ENCODE results near the gene ALG9.

ALG9 gene

DNA sequence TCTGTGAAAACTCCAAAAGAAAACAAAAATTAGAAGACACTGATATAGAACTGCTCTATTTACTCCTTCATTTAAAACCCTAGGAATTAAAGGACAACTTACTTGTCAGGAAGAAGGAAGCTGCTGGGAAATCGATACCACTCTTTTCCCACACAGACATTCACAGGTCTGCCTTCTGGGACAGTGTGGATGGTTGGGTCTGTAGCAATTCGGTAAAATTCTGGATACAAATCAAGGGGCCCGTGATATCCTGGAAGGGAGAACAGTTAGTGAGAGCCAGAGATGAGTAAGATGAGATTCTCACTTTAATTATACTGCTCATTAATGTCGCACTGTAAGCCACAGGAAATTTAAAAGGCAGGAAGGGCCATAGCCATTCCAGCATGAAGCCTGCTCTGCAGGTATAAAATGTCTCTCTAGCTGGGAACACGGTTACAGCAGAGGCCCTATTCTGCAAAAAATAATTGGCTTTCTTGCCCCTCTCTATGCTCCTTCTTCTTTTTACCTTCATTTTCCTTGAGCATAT lies 34.0 kb downstream of the ALG9 start:
- Histone ChIP-seq H3K4me3 (ENCODE audit: low read depth in 1 of 2, low read length in 1 of 2) (no peak overlapping the region), H3K9me3 (no peaks in the 10 kb centered on the region), H3K27me3 (no peaks in the 10 kb centered on the region), H3K4me1 (ENCODE audit: control insufficient read depth in 1 of 2, insufficient read depth in 1 of 2, low read depth in 1 of 2, low read length in 1 of 2) (peaks cover 3 to 4% of the 10 kb centered on the region in 2 experiments), H3K36me3 (peaks cover 21% of the 10 kb centered on the region), H3K27ac (no peak overlapping the region)
- TF ChIP-seq, protein P1, sequence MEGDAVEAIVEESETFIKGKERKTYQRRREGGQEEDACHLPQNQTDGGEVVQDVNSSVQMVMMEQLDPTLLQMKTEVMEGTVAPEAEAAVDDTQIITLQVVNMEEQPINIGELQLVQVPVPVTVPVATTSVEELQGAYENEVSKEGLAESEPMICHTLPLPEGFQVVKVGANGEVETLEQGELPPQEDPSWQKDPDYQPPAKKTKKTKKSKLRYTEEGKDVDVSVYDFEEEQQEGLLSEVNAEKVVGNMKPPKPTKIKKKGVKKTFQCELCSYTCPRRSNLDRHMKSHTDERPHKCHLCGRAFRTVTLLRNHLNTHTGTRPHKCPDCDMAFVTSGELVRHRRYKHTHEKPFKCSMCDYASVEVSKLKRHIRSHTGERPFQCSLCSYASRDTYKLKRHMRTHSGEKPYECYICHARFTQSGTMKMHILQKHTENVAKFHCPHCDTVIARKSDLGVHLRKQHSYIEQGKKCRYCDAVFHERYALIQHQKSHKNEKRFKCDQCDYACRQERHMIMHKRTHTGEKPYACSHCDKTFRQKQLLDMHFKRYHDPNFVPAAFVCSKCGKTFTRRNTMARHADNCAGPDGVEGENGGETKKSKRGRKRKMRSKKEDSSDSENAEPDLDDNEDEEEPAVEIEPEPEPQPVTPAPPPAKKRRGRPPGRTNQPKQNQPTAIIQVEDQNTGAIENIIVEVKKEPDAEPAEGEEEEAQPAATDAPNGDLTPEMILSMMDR (IDR thresholded peaks at IDR 0.05): no peak

DNA sequence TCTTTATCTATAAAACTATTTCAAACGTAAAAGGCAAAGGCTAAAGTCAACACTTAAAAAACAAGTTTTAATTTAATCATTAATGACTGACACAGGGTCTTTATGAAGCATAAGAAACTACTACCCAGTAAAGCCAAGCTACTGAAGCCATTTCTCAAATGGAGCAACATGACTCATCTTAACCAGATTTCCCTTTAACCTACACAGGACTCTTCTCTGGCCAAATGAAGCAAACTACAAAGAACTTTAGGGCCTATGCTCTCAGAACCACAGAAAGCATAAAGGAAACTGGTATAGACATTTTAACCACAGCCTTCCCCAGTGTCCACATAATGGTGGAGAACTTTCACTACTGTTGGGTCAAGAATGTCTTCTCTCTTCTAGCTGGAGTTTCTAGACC lies 34.7 kb downstream of the ALG9 start:
- H3K9me3 ChIP-seq: no peaks in the 10 kb centered on the region
- no peak overlapping the region for H3K27ac ChIP-seq
- peaks cover 3 to 4% of the 10 kb centered on the region in 2 experiments for H3K4me1 ChIP-seq (ENCODE audit: control insufficient read depth in 1 of 2, insufficient read depth in 1 of 2, low read depth in 1 of 2, low read length in 1 of 2)
- H3K27me3 ChIP-seq: no peaks in the 10 kb centered on the region
- TF ChIP-seq, protein P1 (IDR thresholded peaks at IDR 0.05): no peak
- H3K4me3 ChIP-seq (ENCODE audit: low read depth in 1 of 2, low read length in 1 of 2): no peak overlapping the region
- H3K36me3 ChIP-seq: peaks cover 21% of the 10 kb centered on the region

DNA sequence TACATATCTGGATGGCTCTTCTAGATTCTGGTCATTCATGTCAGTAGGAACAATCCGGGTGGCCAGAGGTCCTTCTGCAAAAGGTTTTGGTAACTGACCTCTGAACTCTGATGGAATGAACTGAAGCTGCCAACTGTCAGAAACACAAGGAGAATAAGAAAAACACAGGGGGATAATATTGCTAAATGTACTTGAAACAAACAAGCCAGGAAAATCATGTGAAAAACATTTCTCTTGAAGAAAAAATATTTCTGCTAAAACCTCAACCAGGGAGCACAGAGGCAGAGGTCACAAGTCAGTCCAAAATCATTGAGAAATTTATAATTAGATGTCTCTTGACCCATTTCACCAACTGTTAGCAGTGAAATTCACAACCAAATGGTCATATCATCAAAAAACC lies 35.2 kb downstream of the ALG9 start:
- H3K27ac ChIP-seq: no peak overlapping the region
- TF ChIP-seq, protein P1 (IDR thresholded peaks at IDR 0.05): no peak
- peaks cover 21% of the 10 kb centered on the region for H3K36me3 ChIP-seq
- no peaks in the 10 kb centered on the region for H3K9me3 ChIP-seq
- no peak overlapping the region for H3K4me3 ChIP-seq (ENCODE audit: low read depth in 1 of 2, low read length in 1 of 2)
- H3K4me1 ChIP-seq (ENCODE audit: control insufficient read depth in 1 of 2, insufficient read depth in 1 of 2, low read depth in 1 of 2, low read length in 1 of 2): peaks cover 0 to under 1% of the 10 kb centered on the region in 2 experiments
- H3K27me3 ChIP-seq: no peaks in the 10 kb centered on the region

DNA sequence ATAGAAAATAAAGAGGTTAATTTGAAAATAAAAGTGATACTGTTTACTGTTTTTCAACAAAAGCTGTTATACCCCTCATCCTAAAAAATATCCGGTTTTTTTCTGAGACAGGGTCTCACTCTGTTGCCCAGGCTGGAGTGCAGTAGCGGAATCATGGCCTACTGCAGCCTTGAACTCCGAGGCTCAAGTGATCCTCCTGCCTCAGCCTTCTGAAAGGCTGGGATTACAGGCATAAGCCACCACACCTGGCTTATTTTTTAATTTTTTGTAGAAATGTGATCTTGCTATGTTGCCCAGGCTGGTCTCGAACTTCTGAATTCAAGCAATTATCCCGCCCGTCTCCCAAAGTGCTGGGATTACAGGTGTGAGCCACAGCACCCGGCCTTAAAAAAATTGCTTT lies 35.7 kb downstream of the ALG9 start:
- no peaks in the 10 kb centered on the region for H3K4me1 ChIP-seq (ENCODE audit: control insufficient read depth in 1 of 2, insufficient read depth in 1 of 2, low read depth in 1 of 2, low read length in 1 of 2)
- H3K36me3 ChIP-seq: peaks cover 21% of the 10 kb centered on the region
- no peaks in the 10 kb centered on the region for H3K27me3 ChIP-seq

DNA sequence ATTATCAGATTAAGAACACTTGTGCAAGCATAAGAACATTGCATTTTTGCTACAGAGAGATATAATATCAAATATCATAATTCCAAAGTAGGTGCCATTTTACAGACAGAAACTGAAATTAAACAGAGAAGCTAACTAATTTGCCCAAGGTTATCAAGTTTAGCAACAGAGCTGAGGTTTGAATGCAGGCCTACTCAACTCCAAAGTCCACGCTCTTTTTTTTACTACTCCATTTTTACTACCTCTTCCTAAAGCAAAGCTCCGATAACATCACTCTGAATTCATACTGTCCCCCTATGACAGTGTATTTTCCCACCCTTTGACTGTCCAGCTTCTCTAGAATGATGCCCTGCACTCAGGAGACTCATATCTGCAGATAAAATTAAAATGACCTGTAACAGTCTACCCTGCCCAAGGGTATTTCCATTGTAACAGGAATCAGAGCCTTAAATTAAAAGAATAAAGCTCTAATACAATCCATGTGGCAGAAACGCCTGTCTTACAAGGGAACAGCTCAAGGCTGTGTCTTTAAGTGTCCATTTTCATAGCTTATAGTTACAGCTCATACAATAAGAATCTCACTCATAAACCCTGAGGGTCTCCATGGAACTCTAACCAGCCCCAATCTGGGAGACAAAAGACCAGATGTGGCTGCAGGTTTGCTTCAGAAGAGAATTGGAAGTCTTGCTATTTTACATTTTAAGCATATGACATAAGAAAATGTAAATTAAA lies 36.8 kb downstream of the ALG9 start:
- TF ChIP-seq, protein P1 (IDR thresholded peaks at IDR 0.05): no peak
- Histone ChIP-seq H3K36me3 (peaks cover 17% of the 10 kb centered on the region), H3K4me1 (ENCODE audit: control insufficient read depth in 1 of 2, insufficient read depth in 1 of 2, low read depth in 1 of 2, low read length in 1 of 2) (no peaks in the 10 kb centered on the region), H3K4me3 (ENCODE audit: low read depth in 1 of 2, low read length in 1 of 2) (no peak overlapping the region), H3K27ac (no peak overlapping the region), H3K27me3 (no peaks in the 10 kb centered on the region), H3K9me3 (no peaks in the 10 kb centered on the region)

More for the DNA sequence above, 35.7 kb downstream of the ALG9 start:
- Histone ChIP-seq H3K4me3 (ENCODE audit: low read depth in 1 of 2, low read length in 1 of 2) (no peak overlapping the region), H3K9me3 (no peaks in the 10 kb centered on the region), H3K27ac (no peak overlapping the region)
- TF ChIP-seq, protein P1 (IDR thresholded peaks at IDR 0.05): no peak

Measured in neutrophil (primary cell).